Neural progenitor cell (in vitro differentiated cells): Measurements from ENCODE around the gene LRFN4.

Experiments used
- CTCF ChIP-seq: fragments of 200-600 bp; sonication (generic); IDR thresholded peaks from 2 replicates; pipeline ENCODE4 v1.5.1; 2017; ENCODE audit warnings: antibody characterized with exemption, mild to moderate bottlenecking
- EZH2phosphoT487 ChIP-seq: fragments of 200-600 bp; sonication (generic); IDR thresholded peaks from 2 replicates; pipeline ENCODE4 v1.6.1; 2017; ENCODE audit warnings: antibody characterized with exemption

GRCh38 chr11:66809592-66809991 lies 47.3 kb upstream of the LRFN4 start:
- no peak for TF ChIP-seq CTCF
- TF ChIP-seq EZH2phosphoT487, result no peak
